ENCODE data around the gene SEH1L. TPM values are rescaled to one million over a fixed set of nuclear protein-coding genes. Genes with fewer than 3 reads are reported as not detected.

SEH1L gene
- total and polyA plus RNA-seq, 4 donors, result 24.2 to 43.8 (median 26.4) TPM

GRCh38 chr18:12944709-12945108 is 3.1 kb upstream of the SEH1L start:
- no peak for DNase-seq
- no peak for TF ChIP-seq CTCF (IDR thresholded peaks at IDR 0.05; ENCODE audit: control extremely low read depth, extremely low read depth)
- Histone ChIP-seq H3K27ac (ENCODE audit: low read depth in 1 of 2, low read length in 1 of 2) (peak overlapping the region in 1 of 2 donors; percentile 6), H3K36me3 (ENCODE audit: control insufficient read depth in 4 of 4, insufficient read depth in 4 of 4, low read length in 4 of 4) (no peaks in the 10 kb centered on the region), H3K9me3 (ENCODE audit: control insufficient read depth in 4 of 4, insufficient read depth in 3 of 4, low read length in 3 of 4) (no peaks in the 10 kb centered on the region), H3K9ac (ENCODE audit: insufficient read depth in 1 of 2, low read length in 2 of 2) (no peak overlapping the region), H3K4me1 (ENCODE audit: control insufficient read depth in 5 of 5, insufficient read depth in 5 of 5, low read length in 5 of 5) (peaks cover 0 to 10% (median 4%) of the 10 kb centered on the region in 5 donors), H3K27me3 (ENCODE audit: control insufficient read depth in 3 of 3, insufficient read depth in 3 of 3, low read length in 2 of 3) (peaks cover 0 to 5% (median 0%) of the 10 kb centered on the region in 3 donors), H3K4me3 (no peak overlapping the region)
- no peak for ATAC-seq (ENCODE audit: insufficient read depth, low FRiP score)
- WGBS, 2 donors, result 38 to 55% methylated on average over 4 of the region's 4 CpGs

- 1 to 3% methylated on average over 15 of the region's 15 CpGs for WGBS, 2 donors
- Histone ChIP-seq H3K9ac (ENCODE audit: insufficient read depth in 1 of 2, low read length in 2 of 2) (peak overlapping the region; percentile 66 to 89), H3K27ac (ENCODE audit: low read depth in 1 of 2, low read length in 1 of 2) (peak overlapping the region; percentile 97 to 100), H3K4me3 (peak overlapping the region; percentile 78), H3K27me3 (ENCODE audit: control insufficient read depth in 3 of 3, insufficient read depth in 3 of 3, low read length in 2 of 3) (peaks cover 0 to 5% (median 0%) of the 10 kb centered on the region in 3 donors), H3K9me3 (ENCODE audit: control insufficient read depth in 4 of 4, insufficient read depth in 3 of 4, low read length in 3 of 4) (no peaks in the 10 kb centered on the region), H3K4me1 (ENCODE audit: control insufficient read depth in 5 of 5, insufficient read depth in 5 of 5, low read length in 5 of 5) (peaks cover 0 to 10% (median 8%) of the 10 kb centered on the region in 5 donors), H3K36me3 (ENCODE audit: control insufficient read depth in 4 of 4, insufficient read depth in 4 of 4, low read length in 4 of 4) (peaks cover 0 to 1% (median 0%) of the 10 kb centered on the region in 4 donors)
- ATAC-seq (ENCODE audit: insufficient read depth, low FRiP score), result no peak
- no peak for TF ChIP-seq CTCF (IDR thresholded peaks at IDR 0.05; ENCODE audit: control extremely low read depth, extremely low read depth)
- peak; percentile 72 to 78 (median 76) for DNase-seq
Observed at GRCh38 chr18:12946549-12947284, 1.1 kb upstream of the SEH1L start.

- Histone ChIP-seq H3K4me3 (peak overlapping the region; percentile 85), H3K9ac (ENCODE audit: insufficient read depth in 1 of 2, low read length in 2 of 2) (peak overlapping the region; percentile 61 to 72), H3K27ac (ENCODE audit: low read depth in 1 of 2, low read length in 1 of 2) (peak overlapping the region; percentile 87 to 99), H3K4me1 (ENCODE audit: control insufficient read depth in 5 of 5, insufficient read depth in 5 of 5, low read length in 5 of 5) (peaks cover 0 to 10% (median 8%) of the 10 kb centered on the region in 5 donors), H3K36me3 (ENCODE audit: control insufficient read depth in 4 of 4, insufficient read depth in 4 of 4, low read length in 4 of 4) (peaks cover 0 to 8% (median 5%) of the 10 kb centered on the region in 4 donors), H3K9me3 (ENCODE audit: control insufficient read depth in 4 of 4, insufficient read depth in 3 of 4, low read length in 3 of 4) (no peaks in the 10 kb centered on the region), H3K27me3 (ENCODE audit: control insufficient read depth in 3 of 3, insufficient read depth in 3 of 3, low read length in 2 of 3) (peaks cover 0 to under 1% (median 0%) of the 10 kb centered on the region in 3 donors)
- WGBS, 2 donors, result 1% methylated on average over 53 to 81 of the region's 81 CpGs
- no peak for TF ChIP-seq CTCF (IDR thresholded peaks at IDR 0.05; ENCODE audit: control extremely low read depth, extremely low read depth)
- ATAC-seq (ENCODE audit: insufficient read depth, low FRiP score) (peak; percentile 85), DNase-seq (peak; percentile 95 to 97 (median 96))
Observed at GRCh38 chr18:12948050-12948804, 416 bp downstream of the SEH1L start.
